GM10248 (cell line): ENCODE results near the gene TRPV4.

ENCODE experiments used
- CTCF ChIA-PET: fragments of 300-600 bp; sonication (Branson Sonifier 250); formaldehyde crosslinking; extraction: SDS; loops from one replicate; lab custom pipeline; 2021; ENCODE audit warnings: antibody characterized with exemption; lab: Yijun Ruan, JAX
- POLR2A ChIA-PET: fragments of 350-650 bp; sonication (Branson Sonifier 250); formaldehyde crosslinking; extraction: SDS; loops from one replicate; lab custom pipeline; 2020; ENCODE audit warnings: antibody characterized with exemption; lab: Yijun Ruan, JAX
- DNase-seq: peaks from one replicate; pipeline ENCODE4 v3.0.0; 2012; ENCODE audit errors: extremely low spot score
- TF ChIP-seq, protein P1 (sequence below): IDR thresholded peaks from 2 replicates; pipeline ENCODE4 v1.5.1; 2012; ENCODE audit warnings: mild to moderate bottlenecking, low read depth; ENCODE audit errors: extremely low read depth, missing control alignments, control extremely low read depth

Gene TRPV4

DNA sequence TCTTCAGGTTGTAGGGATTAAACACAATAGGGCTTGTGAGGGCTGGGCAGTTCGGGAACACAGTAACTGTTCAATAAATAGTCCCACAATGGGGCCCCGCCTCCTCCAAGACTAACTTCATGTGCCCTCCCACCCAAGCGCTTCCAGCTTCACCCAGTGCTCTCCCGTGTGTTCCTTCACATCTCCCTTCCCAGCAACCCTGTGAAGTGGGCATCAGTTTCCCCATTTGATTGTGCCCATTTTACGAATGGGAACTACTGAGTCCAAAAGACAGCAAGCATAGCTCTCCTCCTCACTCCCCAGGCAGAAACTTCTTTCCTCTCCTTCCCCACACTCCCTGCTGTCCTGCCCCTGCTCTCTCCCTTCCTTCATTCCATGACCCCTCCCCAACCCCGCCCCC, 6.2 kb upstream of the TRPV4 start:
- POLR2A ChIA-PET = no interaction called here
- TF ChIP-seq, protein P1, sequence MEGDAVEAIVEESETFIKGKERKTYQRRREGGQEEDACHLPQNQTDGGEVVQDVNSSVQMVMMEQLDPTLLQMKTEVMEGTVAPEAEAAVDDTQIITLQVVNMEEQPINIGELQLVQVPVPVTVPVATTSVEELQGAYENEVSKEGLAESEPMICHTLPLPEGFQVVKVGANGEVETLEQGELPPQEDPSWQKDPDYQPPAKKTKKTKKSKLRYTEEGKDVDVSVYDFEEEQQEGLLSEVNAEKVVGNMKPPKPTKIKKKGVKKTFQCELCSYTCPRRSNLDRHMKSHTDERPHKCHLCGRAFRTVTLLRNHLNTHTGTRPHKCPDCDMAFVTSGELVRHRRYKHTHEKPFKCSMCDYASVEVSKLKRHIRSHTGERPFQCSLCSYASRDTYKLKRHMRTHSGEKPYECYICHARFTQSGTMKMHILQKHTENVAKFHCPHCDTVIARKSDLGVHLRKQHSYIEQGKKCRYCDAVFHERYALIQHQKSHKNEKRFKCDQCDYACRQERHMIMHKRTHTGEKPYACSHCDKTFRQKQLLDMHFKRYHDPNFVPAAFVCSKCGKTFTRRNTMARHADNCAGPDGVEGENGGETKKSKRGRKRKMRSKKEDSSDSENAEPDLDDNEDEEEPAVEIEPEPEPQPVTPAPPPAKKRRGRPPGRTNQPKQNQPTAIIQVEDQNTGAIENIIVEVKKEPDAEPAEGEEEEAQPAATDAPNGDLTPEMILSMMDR = no peak
- CTCF ChIA-PET = no interaction called here

DNA sequence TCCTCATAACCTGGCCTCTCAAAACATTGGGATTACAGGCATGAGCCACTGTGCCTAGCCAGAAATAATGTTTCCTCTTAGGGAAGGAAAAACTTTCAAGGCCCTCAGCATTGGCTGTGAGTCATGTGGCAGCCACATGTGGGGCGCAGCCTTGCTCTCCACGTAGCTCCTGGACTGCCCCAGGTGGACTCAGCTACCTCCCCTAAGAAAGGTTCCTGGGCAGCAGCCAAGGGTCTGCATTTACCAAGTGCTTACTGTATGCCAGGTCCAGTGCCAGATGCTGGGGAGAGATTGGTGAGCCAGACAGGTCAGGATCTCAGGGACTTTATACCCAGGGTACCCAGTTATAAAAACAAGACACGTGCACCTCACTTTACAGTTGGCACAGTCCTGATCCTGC, 3.7 kb upstream of the TRPV4 start:
- ChIA-PET CTCF (interaction anchor here (1.2 to 3.2 kb wide), 3 partner anchors 8 to 318 kb away, joined by 4 to 24 read pairs (median 5); no protein-coding TSS in a partner anchor), POLR2A (no interaction called here)

More for the DNA sequence above, 6.2 kb upstream of the TRPV4 start:
- DNase-seq = no peak

DNA sequence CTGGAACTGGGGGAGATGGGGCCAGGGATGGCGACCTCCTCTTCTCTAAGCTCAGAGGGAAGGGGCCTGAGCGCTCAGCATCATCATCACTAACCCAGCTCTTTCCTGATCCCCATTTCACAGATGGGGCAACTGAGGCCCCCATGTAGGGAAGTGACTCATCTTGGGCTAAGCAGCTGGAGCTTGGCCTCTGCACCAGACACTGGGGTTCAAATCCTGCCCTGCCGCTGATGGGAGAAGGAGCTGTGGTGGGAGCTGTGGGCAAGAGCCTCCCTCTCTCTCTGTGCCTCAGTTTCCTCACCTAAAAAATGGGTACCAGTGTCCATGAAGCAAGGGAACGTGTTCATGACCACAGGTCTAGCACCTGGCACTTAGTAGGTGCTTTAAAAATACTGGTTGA, 2.6 kb upstream of the TRPV4 start:
- no peak for DNase-seq
- ChIA-PET POLR2A (no interaction called here), CTCF (interaction anchor here (1.2 to 3.2 kb wide), 4 partner anchors 9 to 317 kb away, joined by 3 to 24 read pairs (median 6); no protein-coding TSS in a partner anchor)
- TF ChIP-seq, protein P1 = no peak

More for the DNA sequence above, 3.7 kb upstream of the TRPV4 start:
- TF ChIP-seq, protein P1 = no peak
- DNase-seq = no peak

DNA sequence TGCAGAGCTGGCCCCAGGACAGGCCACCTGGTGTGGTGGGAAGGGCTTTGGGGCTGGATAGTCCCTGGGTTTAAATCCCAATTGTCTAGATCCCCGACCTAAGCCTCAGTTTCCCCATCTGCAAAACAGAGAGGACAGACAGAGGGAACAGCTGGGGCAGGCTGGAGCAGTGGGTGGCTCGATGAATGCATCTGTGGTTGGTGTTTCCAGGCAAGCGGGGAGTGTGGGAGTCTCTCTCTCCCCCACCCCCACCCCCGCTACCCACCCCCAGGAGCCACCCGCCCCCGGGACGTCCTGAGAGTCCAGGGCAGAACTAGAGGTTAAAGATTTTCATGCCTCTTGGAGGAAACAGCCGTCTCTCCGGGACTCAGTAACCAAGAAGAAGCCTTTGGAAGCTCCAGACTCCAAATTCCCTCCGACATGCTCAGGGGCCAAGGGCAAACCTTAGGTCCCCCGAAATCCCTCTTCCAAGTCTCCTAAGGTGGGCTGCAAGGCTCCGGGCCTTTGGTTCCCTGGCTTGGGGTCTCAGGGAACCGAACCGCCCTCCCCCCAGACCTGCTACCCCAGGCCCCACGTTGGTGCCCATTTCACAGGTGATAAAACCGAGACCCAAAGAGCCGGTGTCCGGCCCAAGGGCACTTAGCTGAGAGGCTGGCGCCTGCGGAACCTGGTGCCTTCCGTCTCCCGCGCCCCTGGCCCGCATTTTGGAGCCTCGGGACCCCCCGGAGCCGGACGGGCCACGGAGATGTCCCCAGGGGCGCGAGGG, 474 bp downstream of the TRPV4 start:
- TF ChIP-seq, protein P1 = no peak
- no peak for DNase-seq
- POLR2A ChIA-PET = no interaction called here
- CTCF ChIA-PET = interaction anchor here (1.2 to 3.0 kb wide), 2 partner anchors 13 to 21 kb away, joined by 3 to 17 read pairs; no protein-coding TSS in a partner anchor

DNA sequence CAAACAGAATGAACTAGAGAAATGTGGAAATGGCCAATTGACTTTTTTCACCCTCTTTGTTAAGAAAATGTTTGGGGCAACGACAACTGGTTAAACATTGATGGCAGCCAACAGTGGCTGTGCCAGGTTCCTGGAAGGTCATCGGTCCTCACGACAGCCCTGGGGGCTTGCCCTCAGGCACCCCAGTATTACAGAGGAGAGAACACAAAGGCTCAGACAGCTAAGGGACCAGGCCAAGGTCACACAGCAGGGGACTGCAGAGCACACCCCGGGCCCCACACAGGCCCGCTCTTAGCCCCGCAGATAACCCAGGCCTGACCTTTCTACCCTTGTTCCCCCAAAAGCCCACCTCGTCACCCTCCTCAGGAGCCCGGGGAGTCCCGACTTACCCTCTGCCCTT, 1.3 kb downstream of the TRPV4 start:
- POLR2A ChIA-PET = no interaction called here

DNA sequence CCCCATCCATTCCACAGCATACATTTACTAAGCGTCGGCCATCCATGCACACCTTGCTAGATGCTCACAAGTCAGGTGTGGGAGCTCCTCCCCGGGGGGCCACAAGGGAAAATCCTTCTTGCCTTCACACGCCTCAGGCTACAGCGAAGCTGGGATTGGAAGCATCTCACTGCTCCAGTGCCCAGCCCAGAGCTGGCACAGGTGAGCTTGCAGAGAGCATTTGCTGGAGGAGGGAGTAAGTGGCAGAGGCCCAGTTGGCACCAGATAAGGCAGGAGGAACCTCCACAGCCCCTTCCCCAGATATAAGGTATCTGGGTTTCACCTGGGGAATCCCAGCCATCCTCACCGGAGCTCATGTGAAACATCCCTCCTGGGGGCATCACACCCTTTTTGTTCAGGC, 1.8 kb downstream of the TRPV4 start:
- no peak for DNase-seq
- POLR2A ChIA-PET = no interaction called here
- CTCF ChIA-PET = interaction anchor here (3.0 kb wide), 1 partner anchor 14 kb away, joined by 17 read pairs; no protein-coding TSS in a partner anchor
- TF ChIP-seq, protein P1 = no peak

More for the DNA sequence above, 1.3 kb downstream of the TRPV4 start:
- CTCF ChIA-PET = interaction anchor here (1.2 to 3.0 kb wide), 2 partner anchors 13 to 22 kb away, joined by 3 to 17 read pairs; no protein-coding TSS in a partner anchor
- TF ChIP-seq, protein P1 = no peak
- no peak for DNase-seq
